ENCODE data around the gene ERGIC1. TPM values are rescaled to one million over a fixed set of nuclear protein-coding genes. Genes with fewer than 3 reads are reported as not detected.

ERGIC1 gene
- total and polyA plus RNA-seq, 2 of the 13 experiments (the other 11 are each of a cell fraction or from before 2014, with no cell fraction given), result 78.5 to 184 TPM

DNA sequence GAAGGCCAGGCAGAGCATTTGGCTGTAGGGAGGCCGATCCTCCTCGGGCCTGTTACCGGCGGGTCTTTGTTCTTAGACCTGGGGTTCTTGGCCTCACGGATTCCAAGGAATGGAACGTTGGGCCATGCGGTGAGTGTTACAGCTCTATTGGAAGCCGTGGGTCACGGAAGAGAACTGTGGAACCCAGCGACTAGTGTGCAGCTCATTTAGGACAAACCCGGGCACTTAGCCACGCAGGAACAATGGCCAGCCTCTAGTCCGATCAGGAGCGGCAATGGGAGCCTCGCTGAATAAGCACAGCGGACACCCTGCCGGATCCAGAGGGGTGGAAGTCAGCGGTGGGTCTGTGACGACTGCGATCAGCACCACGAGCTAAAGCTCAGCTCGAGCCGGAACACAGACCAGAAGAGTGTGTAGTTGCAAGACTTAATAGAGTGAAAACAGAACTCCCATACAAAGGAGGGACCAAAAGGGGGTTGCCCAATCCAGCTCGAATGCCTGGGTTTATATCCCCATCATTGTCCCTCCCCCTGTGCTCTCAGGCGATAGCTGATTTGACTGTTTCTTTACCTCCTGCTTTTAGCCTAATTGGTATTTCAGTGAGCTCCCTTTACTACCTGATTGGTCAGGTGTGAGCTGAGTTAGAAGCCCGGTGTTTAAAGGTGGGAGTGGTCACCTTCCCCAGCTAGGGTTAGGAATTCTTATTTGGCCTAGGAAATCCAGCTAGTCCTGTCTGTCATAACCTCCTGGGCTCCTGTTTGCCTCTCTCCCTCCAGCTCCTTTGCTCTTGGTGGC is 71.5 kb downstream of the ERGIC1 start:
- Histone ChIP-seq H3K4me2 (ENCODE audit: low read depth, low read length) (no peak overlapping the region), H3K27me3 (ENCODE audit: control insufficient read depth in 1 of 2, insufficient read depth in 2 of 2, low read length in 2 of 2) (no peaks in the 10 kb centered on the region), H3K79me2 (ENCODE audit: insufficient read depth, low read length) (no peaks in the 10 kb centered on the region), H4K20me1 (ENCODE audit: insufficient read depth, low read length) (no peaks in the 10 kb centered on the region), H3K36me3 (replicated peaks in 1 of 2; ENCODE audit: control insufficient read depth in 1 of 2, insufficient read depth in 2 of 2, low read length in 2 of 2) (peaks cover 15 to 19% of the 10 kb centered on the region in 2 experiments), H3K4me1 (ENCODE audit: insufficient read depth, low read length) (peaks cover 44% of the 10 kb centered on the region), H3K9me3 (ENCODE audit: low read length) (no peaks in the 10 kb centered on the region), H3K4me3 (replicated peaks in 1 of 3; ENCODE audit: insufficient read depth in 1 of 3, low read depth in 2 of 3, low read length in 3 of 3) (no peak overlapping the region), H2AFZ (ENCODE audit: low read length) (no peak overlapping the region), H3K9ac (ENCODE audit: insufficient read depth, low read depth, low read length) (no peak overlapping the region), H3K27ac (ENCODE audit: extremely low read length, insufficient read depth, low read length) (no peak overlapping the region)
- WGBS (ENCODE audit: low lambda C conversion rate), result 96% methylated on average over 26 of the region's 26 CpGs
- intact Hi-C loops (cut with micrococcal nuclease; ENCODE audit: unreplicated experiment) (no loop called here), in situ Hi-C loops (cut with HindIII; ENCODE audit: extremely low pct_ligation_motif_present, low pct_unique_long_range_greater_than_20kb) (no loop called here)
- ATAC-seq, result no peak
- DNase-seq (ENCODE audit: low spot score), result no peak
- ChIA-PET POLR2A (interaction anchor here (0.5 to 8.6 kb wide), 6 partner anchors 46 to 191 kb away, joined by 3 to 31 read pairs (median 6); partner anchors contain the start of gene DUSP1), CTCF (ENCODE audit: low intra/inter-chr PET ratio, low total read pairs) (no interaction called here)
- FAIRE-seq, result no peak
- BruUV-seq (replicated peaks), result no TSS peak
- TF ChIP-seq ZSCAN22 (CRISPR knock-in tag; IDR thresholded peaks at IDR 0.05) (no peak), ZKSCAN8 (CRISPR knock-in tag; IDR thresholded peaks at IDR 0.05; ENCODE audit: borderline replicate concordance) (no peak), ZNF34 (CRISPR knock-in tag; IDR thresholded peaks at IDR 0.05; ENCODE audit: borderline replicate concordance) (no peak), SMAD3 (CRISPR knock-in tag; IDR thresholded peaks at IDR 0.05) (no peak), ZNF670 (CRISPR knock-in tag; IDR thresholded peaks at IDR 0.05; ENCODE audit: borderline replicate concordance) (no peak), ZNF678 (CRISPR knock-in tag; IDR thresholded peaks at IDR 0.05) (no peak), NCOR1 (IDR thresholded peaks at IDR 0.05; ENCODE audit: borderline replicate concordance, low read length) (no peak), TBL1XR1 (IDR thresholded peaks at IDR 0.05; ENCODE audit: borderline replicate concordance, low read length, partially characterized antibody) (no peak)
- TF ChIP-seq, protein P1, sequence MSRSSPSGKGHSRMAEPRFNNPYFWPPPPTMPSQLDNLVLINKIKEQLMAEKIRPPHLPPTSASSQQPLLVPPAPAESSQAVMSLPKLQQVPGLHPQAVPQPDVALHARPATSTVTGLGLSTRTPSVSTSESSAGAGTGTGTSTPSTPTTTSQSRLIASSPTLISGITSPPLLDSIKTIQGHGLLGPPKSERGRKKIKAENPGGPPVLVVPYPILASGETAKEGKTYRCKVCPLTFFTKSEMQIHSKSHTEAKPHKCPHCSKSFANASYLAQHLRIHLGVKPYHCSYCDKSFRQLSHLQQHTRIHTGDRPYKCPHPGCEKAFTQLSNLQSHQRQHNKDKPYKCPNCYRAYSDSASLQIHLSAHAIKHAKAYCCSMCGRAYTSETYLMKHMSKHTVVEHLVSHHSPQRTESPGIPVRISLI (CRISPR knock-in tag; IDR thresholded peaks at IDR 0.05; ENCODE audit: borderline replicate concordance), result no peak
- TF ChIP-seq, protein P2, sequence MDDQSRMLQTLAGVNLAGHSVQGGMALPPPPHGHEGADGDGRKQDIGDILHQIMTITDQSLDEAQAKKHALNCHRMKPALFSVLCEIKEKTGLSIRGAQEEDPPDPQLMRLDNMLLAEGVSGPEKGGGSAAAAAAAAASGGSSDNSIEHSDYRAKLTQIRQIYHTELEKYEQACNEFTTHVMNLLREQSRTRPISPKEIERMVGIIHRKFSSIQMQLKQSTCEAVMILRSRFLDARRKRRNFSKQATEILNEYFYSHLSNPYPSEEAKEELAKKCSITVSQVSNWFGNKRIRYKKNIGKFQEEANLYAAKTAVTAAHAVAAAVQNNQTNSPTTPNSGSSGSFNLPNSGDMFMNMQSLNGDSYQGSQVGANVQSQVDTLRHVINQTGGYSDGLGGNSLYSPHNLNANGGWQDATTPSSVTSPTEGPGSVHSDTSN (CRISPR knock-in tag; IDR thresholded peaks at IDR 0.05; ENCODE audit: borderline replicate concordance), result no peak
- TF ChIP-seq, protein P3, sequence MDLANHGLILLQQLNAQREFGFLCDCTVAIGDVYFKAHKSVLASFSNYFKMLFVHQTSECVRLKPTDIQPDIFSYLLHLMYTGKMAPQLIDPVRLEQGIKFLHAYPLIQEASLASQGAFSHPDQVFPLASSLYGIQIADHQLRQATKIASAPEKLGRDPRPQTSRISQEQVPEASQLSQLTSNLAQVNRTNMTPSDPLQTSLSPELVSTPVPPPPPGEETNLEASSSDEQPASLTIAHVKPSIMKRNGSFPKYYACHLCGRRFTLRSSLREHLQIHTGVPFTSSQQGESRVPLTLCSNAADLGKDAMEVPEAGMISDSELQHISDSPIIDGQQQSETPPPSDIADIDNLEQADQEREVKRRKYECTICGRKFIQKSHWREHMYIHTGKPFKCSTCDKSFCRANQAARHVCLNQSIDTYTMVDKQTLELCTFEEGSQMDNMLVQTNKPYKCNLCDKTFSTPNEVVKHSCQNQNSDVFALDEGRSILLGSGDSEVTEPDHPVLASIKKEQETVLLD (CRISPR knock-in tag; IDR thresholded peaks at IDR 0.05; ENCODE audit: low read depth), result no peak
- TF ChIP-seq, protein P4, sequence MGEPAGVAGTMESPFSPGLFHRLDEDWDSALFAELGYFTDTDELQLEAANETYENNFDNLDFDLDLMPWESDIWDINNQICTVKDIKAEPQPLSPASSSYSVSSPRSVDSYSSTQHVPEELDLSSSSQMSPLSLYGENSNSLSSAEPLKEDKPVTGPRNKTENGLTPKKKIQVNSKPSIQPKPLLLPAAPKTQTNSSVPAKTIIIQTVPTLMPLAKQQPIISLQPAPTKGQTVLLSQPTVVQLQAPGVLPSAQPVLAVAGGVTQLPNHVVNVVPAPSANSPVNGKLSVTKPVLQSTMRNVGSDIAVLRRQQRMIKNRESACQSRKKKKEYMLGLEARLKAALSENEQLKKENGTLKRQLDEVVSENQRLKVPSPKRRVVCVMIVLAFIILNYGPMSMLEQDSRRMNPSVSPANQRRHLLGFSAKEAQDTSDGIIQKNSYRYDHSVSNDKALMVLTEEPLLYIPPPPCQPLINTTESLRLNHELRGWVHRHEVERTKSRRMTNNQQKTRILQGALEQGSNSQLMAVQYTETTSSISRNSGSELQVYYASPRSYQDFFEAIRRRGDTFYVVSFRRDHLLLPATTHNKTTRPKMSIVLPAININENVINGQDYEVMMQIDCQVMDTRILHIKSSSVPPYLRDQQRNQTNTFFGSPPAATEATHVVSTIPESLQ (CRISPR knock-in tag; conservative IDR thresholded peaks at IDR 0.05), result no peak
- TF ChIP-seq, protein P5, sequence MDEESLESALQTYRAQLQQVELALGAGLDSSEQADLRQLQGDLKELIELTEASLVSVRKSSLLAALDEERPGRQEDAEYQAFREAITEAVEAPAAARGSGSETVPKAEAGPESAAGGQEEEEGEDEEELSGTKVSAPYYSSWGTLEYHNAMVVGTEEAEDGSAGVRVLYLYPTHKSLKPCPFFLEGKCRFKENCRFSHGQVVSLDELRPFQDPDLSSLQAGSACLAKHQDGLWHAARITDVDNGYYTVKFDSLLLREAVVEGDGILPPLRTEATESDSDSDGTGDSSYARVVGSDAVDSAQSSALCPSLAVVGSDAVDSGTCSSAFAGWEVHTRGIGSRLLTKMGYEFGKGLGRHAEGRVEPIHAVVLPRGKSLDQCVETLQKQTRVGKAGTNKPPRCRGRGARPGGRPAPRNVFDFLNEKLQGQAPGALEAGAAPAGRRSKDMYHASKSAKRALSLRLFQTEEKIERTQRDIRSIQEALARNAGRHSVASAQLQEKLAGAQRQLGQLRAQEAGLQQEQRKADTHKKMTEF (CRISPR knock-in tag; IDR thresholded peaks at IDR 0.05), result no peak
- TF ChIP-seq, protein P6, sequence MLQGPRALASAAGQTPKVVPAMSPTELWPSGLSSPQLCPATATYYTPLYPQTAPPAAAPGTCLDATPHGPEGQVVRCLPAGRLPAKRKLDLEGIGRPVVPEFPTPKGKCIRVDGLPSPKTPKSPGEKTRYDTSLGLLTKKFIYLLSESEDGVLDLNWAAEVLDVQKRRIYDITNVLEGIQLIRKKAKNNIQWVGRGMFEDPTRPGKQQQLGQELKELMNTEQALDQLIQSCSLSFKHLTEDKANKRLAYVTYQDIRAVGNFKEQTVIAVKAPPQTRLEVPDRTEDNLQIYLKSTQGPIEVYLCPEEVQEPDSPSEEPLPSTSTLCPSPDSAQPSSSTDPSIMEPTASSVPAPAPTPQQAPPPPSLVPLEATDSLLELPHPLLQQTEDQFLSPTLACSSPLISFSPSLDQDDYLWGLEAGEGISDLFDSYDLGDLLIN (CRISPR knock-in tag; IDR thresholded peaks at IDR 0.05; ENCODE audit: borderline replicate concordance), result no peak
